DND-41 (cell line): ENCODE data around the gene TOX2.
A peak's percentile ranks its signal among the peaks of the same experiment; 100 is the strongest.

Experiments
- ATAC-seq: fragments of 200-7000 bp; cut with Tn5 transposase; 3 replicates; pipeline ENCODE4 v1.9.1; 2021; ENCODE audit warnings: low read depth; ENCODE audit not compliant: insufficient read depth
- DNase-seq: peaks from one replicate; pipeline ENCODE4 v3.0.0-alpha.2; 2020
- H2AFZ ChIP-seq: 2 replicates; pipeline ENCODE4 v1.6.0; 2012; ENCODE audit warnings: low read depth, low read length
- H3K27ac ChIP-seq: 2 replicates; pipeline ENCODE4 v1.5.1; 2012; ENCODE audit warnings: low read length, inconsistent platforms
- H3K27me3 ChIP-seq: fragments of 200-600 bp; sonication (generic); 2 replicates; pipeline ENCODE4 v1.6.0; 2012; ENCODE audit warnings: low read length, mild to moderate bottlenecking, inconsistent platforms; ENCODE audit not compliant: insufficient read depth, poor library complexity
- H3K36me3 ChIP-seq: 2 replicates; pipeline ENCODE4 v1.5.1; 2012; ENCODE audit warnings: low read length, inconsistent platforms; ENCODE audit not compliant: insufficient read depth
- H3K4me1 ChIP-seq: 2 replicates; pipeline ENCODE4 v1.5.1; 2012; ENCODE audit warnings: mild to moderate bottlenecking, low read length; ENCODE audit not compliant: insufficient read depth
- H3K4me2 ChIP-seq: 2 replicates; pipeline ENCODE4 v1.6.0; 2012; ENCODE audit warnings: mild to moderate bottlenecking, moderate library complexity, low read length, inconsistent platforms; ENCODE audit not compliant: insufficient read depth
- H3K4me3 ChIP-seq, 2 experiments: fragments of 200-600 bp in 1 of 2; shearing (Covaris generic) in 1 of 2; 2 replicates each; pipeline ENCODE4 v1.5.1; 2012 to 2016; ENCODE audit warnings: inconsistent platforms in 2 of 2, low read length in 2 of 2, mild to moderate bottlenecking in 2 of 2, low read depth in 1 of 2, moderate library complexity in 1 of 2
- H3K79me2 ChIP-seq: 2 replicates; pipeline ENCODE4 v1.6.0; 2012; ENCODE audit warnings: low read length, inconsistent platforms; ENCODE audit not compliant: insufficient read depth
- H3K9ac ChIP-seq: 2 replicates; pipeline ENCODE4 v1.6.0; 2012; ENCODE audit warnings: low read depth, mild to moderate bottlenecking, inconsistent platforms, low read length, moderate library complexity
- H3K9me3 ChIP-seq: 2 replicates; pipeline ENCODE4 v1.5.1; 2012; ENCODE audit warnings: low read length, moderate library complexity, mild to moderate bottlenecking, inconsistent platforms; ENCODE audit not compliant: insufficient read depth, severe bottlenecking
- H4K20me1 ChIP-seq: 2 replicates; pipeline ENCODE4 v1.6.0; 2012; ENCODE audit warnings: low read length; ENCODE audit not compliant: insufficient read depth
- CTCF ChIP-seq: IDR thresholded peaks from 2 replicates; pipeline ENCODE4 v1.5.1; 2012; ENCODE audit warnings: borderline replicate concordance, low read length, moderate library complexity, mild to moderate bottlenecking; ENCODE audit not compliant: poor library complexity, severe bottlenecking; ENCODE audit errors: extremely low read depth
- EZH2 ChIP-seq: IDR thresholded peaks from 3 replicates; pipeline ENCODE4 v1.6.1; 2012; ENCODE audit warnings: borderline replicate concordance, low read depth, mild to moderate bottlenecking, moderate library complexity, low read length, inconsistent platforms; ENCODE audit not compliant: severe bottlenecking

TOX2 gene

GRCh38 chr20:43957392-43957791 lies 42.7 kb downstream of the TOX2 start:
- Histone ChIP-seq H3K4me1 (peaks cover 62% of the 10 kb centered on the region), H3K79me2 (no peaks in the 10 kb centered on the region), H4K20me1 (peaks cover 41% of the 10 kb centered on the region)

GRCh38 chr20:43958626-43959025 lies 44.0 kb downstream of the TOX2 start:
- Histone ChIP-seq H3K4me1 (peaks cover 51% of the 10 kb centered on the region), H3K27me3 (peaks cover 8% of the 10 kb centered on the region), H4K20me1 (peaks cover 39% of the 10 kb centered on the region), H3K4me3 (no peak overlapping the region), H3K4me2 (peak overlapping the region; percentile 18; the same call in 1 of the 2 replicates), H3K27ac (peak overlapping the region; percentile 56), H2AFZ (no peak overlapping the region), H3K9ac (peak overlapping the region; percentile 20; the same call in 1 of the 2 replicates), H3K9me3 (no peaks in the 10 kb centered on the region), H3K79me2 (no peaks in the 10 kb centered on the region), H3K36me3 (no peaks in the 10 kb centered on the region)
- no peak for ATAC-seq
- DNase-seq = no peak
- TF ChIP-seq CTCF = no peak
- no peak for TF ChIP-seq EZH2

More at GRCh38 chr20:43957392-43957791, 42.7 kb downstream of the TOX2 start:
- H3K36me3 ChIP-seq = no peaks in the 10 kb centered on the region
- H2AFZ ChIP-seq = no peak overlapping the region
- H3K4me2 ChIP-seq = no peak overlapping the region
- no peak overlapping the region for H3K9ac ChIP-seq
- ATAC-seq (no peak), DNase-seq (no peak)
- TF ChIP-seq EZH2 = no peak
- no peak for TF ChIP-seq CTCF
- H3K4me3 ChIP-seq = no peak overlapping the region
- H3K27ac ChIP-seq = no peak overlapping the region
- no peaks in the 10 kb centered on the region for H3K9me3 ChIP-seq
- H3K27me3 ChIP-seq = peaks cover 12% of the 10 kb centered on the region

- H3K4me3 ChIP-seq = no peak overlapping the region
- peaks cover 51% of the 10 kb centered on the region for H3K4me1 ChIP-seq
- H3K9me3 ChIP-seq = no peaks in the 10 kb centered on the region
- H3K9ac ChIP-seq = peak overlapping the region; percentile 20; the same call in 1 of the 2 replicates
- peak overlapping the region; percentile 18; the same call in 1 of the 2 replicates for H3K4me2 ChIP-seq
- no peak for TF ChIP-seq EZH2
- no peak for TF ChIP-seq CTCF
- no peak overlapping the region for H2AFZ ChIP-seq
- H3K27me3 ChIP-seq = peaks cover 8% of the 10 kb centered on the region
- ATAC-seq = peak; percentile 60
- no peaks in the 10 kb centered on the region for H3K79me2 ChIP-seq
- peak; percentile 63 for DNase-seq
- H3K27ac ChIP-seq = peak overlapping the region; percentile 56
- no peaks in the 10 kb centered on the region for H3K36me3 ChIP-seq
- H4K20me1 ChIP-seq = peaks cover 43% of the 10 kb centered on the region
Measured at GRCh38 chr20:43959079-43959919, 44.6 kb downstream of the TOX2 start.

GRCh38 chr20:43959920-43960227 lies 45.2 kb downstream of the TOX2 start:
- Histone ChIP-seq H3K9me3 (no peaks in the 10 kb centered on the region), H3K4me1 (peaks cover 51% of the 10 kb centered on the region), H3K27ac (peak overlapping the region; percentile 3; the same call in 1 of the 2 replicates), H4K20me1 (peaks cover 49% of the 10 kb centered on the region), H3K4me3 (no peak overlapping the region), H3K36me3 (no peaks in the 10 kb centered on the region), H3K4me2 (no peak overlapping the region), H3K9ac (no peak overlapping the region), H2AFZ (no peak overlapping the region), H3K27me3 (peaks cover 8% of the 10 kb centered on the region), H3K79me2 (no peaks in the 10 kb centered on the region)
- TF ChIP-seq EZH2 = no peak
- ATAC-seq (no peak), DNase-seq (no peak)
